ENCODE data around the gene MAP3K15. TPM values are rescaled to one million over a fixed set of nuclear protein-coding genes. Genes with fewer than 3 reads are reported as not detected.

MAP3K15 gene
- total RNA-seq, 1 experiment from 2014 or later = 1.3 TPM

GRCh38 chrX:19368576-19368975 lies 146.7 kb downstream of the MAP3K15 start:
- no peaks in the 10 kb centered on the region for H3K27me3 ChIP-seq (ENCODE audit: insufficient read depth, low read length)
- CTCF ChIA-PET = interaction anchor here (1.1 kb wide), 1 partner anchor 14 kb away, joined by 3 read pairs; no protein-coding TSS in a partner anchor
- no peaks in the 10 kb centered on the region for H3K9me3 ChIP-seq (ENCODE audit: control insufficient read depth in 1 of 2, insufficient read depth in 1 of 2, low read depth in 1 of 2, low read length in 2 of 2)
- no peak overlapping the region for H3K4me2 ChIP-seq (ENCODE audit: low read length)
- no peak for TF ChIP-seq EZH2 (IDR thresholded peaks at IDR 0.05)
- no peak for TF ChIP-seq EGR1 (IDR thresholded peaks at IDR 0.05; ENCODE audit: low read depth)
- TF ChIP-seq ZNF274 (IDR thresholded peaks at IDR 0.05; ENCODE audit: low read depth, low read length) = no peak
- no peak for TF ChIP-seq EZH2phosphoT487 (IDR thresholded peaks at IDR 0.05; ENCODE audit: borderline replicate concordance)
- TF ChIP-seq CBX3 (IDR thresholded peaks at IDR 0.05; ENCODE audit: low read depth) = no peak
- no peak for TF ChIP-seq CTCF (IDR thresholded peaks at IDR 0.05 in 2 of 3, conservative IDR thresholded peaks at IDR 0.05 in 1 of 3; ENCODE audit: borderline replicate concordance in 1 of 3, insufficient read depth in 1 of 3, low read depth in 2 of 3, low read length in 2 of 3)
- no peak for TF ChIP-seq YY1 (IDR thresholded peaks at IDR 0.05; ENCODE audit: extremely low read depth, insufficient replicate concordance, low read depth, low read length)
- TF ChIP-seq ZBTB33 (IDR thresholded peaks at IDR 0.05; ENCODE audit: extremely low read depth, insufficient replicate concordance, low read length) = no peak
- TF ChIP-seq ZFX (IDR thresholded peaks at IDR 0.05) = no peak
- TF ChIP-seq FOSL1 (IDR thresholded peaks at IDR 0.05; ENCODE audit: low read depth) = no peak
- TF ChIP-seq POLR2A (IDR thresholded peaks at IDR 0.05; ENCODE audit: borderline replicate concordance, extremely low read depth, insufficient read depth, insufficient read length) = no peak
- no peak for TF ChIP-seq ATF3 (IDR thresholded peaks at IDR 0.05)
- no peak for TF ChIP-seq CEBPB (IDR thresholded peaks at IDR 0.05; ENCODE audit: low read depth)
- no peak for TF ChIP-seq TCF7L2 (IDR thresholded peaks at IDR 0.05; ENCODE audit: borderline replicate concordance, extremely low read depth, insufficient read depth, insufficient read length)
- TF ChIP-seq MAX (IDR thresholded peaks at IDR 0.05) = no peak
- no peak for TF ChIP-seq ELF1 (IDR thresholded peaks at IDR 0.05; ENCODE audit: borderline replicate concordance, low read depth)
- TF ChIP-seq REST (IDR thresholded peaks at IDR 0.05; ENCODE audit: low read depth) = no peak
- no peak for TF ChIP-seq SIN3A (IDR thresholded peaks at IDR 0.05; ENCODE audit: low read depth)
- no peak for TF ChIP-seq POLR2AphosphoS5 (IDR thresholded peaks at IDR 0.05; ENCODE audit: low read depth, low read length)
- no peaks in the 10 kb centered on the region for H3K79me2 ChIP-seq (ENCODE audit: insufficient read depth, low read length)
- no peaks in the 10 kb centered on the region for H3K9me2 ChIP-seq (ENCODE audit: insufficient read depth)
- RAD21 ChIA-PET (ENCODE audit: low non-redundant PET in 1 of 2, low total read pairs in 2 of 2, uncharacterized antibody in 2 of 2, unreplicated experiment in 2 of 2) = no interaction called here
- no peak overlapping the region for H3K9ac ChIP-seq (ENCODE audit: low read length)
- POLR2A ChIA-PET = no interaction called here
- no peak overlapping the region for H2AFZ ChIP-seq (ENCODE audit: low read depth, low read length, poor library complexity, severe bottlenecking)
- intact Hi-C loops (cut with micrococcal nuclease) = no loop called here
- H3K27ac ChIP-seq (ENCODE audit: low read depth, low read length) = no peak overlapping the region
- H3K36me3 ChIP-seq (ENCODE audit: control insufficient read depth in 1 of 2, insufficient read depth in 2 of 2, low read length in 2 of 2) = no peaks in the 10 kb centered on the region
- no peaks in the 10 kb centered on the region for H3K4me1 ChIP-seq (ENCODE audit: control insufficient read depth in 1 of 2, insufficient read depth in 2 of 2, low read length in 2 of 2)
- H3K4me3 ChIP-seq (replicated peaks in 1 of 2; ENCODE audit: low read depth in 1 of 2, low read length in 2 of 2) = no peak overlapping the region
- no peak for DNase-seq (ENCODE audit: low read depth, low spot score)
- no peaks in the 10 kb centered on the region for H4K20me1 ChIP-seq (ENCODE audit: insufficient read depth)
- no peak for ATAC-seq
- no TSS peak for BruUV-seq (replicated peaks)

All from HCT116 (cell line).